HG03175 (cell line): ENCODE data around the gene MAOA.
"Not testable (repeated sequence)": the region's sequence is repeated elsewhere in the genome, so short reads cannot be mapped to it uniquely, and the experiment has no call there.

Experiments
- ATAC-seq: cut with Tn5 transposase; IDR thresholded peaks from one replicate; pipeline ENCODE4 v1.9.1; 2021; ENCODE audit warnings: mild to moderate bottlenecking, moderate library complexity; ENCODE audit not compliant: unreplicated experiment

MAOA gene

DNA sequence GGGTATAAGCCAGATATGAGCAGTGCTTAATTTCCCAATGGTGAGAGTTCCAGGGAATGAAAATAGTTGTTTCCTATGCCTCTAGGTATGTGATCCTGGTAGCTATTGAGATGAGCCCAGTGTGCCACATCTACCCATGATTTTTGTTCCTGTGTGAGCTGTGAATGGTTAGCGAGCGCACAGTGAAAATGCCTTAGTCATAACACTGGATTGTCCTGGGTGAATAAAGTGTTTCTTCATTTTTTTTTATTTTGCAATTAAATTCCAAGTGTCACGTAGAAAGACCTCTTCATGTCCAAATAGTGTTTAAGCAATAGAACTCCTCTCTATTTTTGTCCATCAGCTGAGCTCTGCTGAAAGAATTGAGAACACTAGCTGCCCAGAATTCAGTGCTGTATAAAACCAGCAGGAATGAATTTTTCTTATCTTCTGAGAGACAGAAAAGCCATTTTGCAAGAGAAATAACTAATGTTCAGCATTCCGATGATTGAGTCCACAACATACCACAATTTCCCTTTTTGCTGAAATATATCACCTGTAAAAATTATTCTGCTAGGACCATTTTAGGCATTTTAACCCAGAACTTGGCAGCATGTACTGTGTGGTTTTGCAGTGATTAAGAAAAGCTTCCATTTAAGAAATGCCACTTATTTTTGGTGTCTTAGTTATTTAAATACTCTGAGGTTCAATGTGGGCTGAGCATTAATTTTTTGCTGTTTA, 5.6 kb downstream of the MAOA start:
- no peak for ATAC-seq

GRCh38 chrX:43663173-43663572, 7.1 kb downstream of the MAOA start:
- no peak for ATAC-seq

DNA sequence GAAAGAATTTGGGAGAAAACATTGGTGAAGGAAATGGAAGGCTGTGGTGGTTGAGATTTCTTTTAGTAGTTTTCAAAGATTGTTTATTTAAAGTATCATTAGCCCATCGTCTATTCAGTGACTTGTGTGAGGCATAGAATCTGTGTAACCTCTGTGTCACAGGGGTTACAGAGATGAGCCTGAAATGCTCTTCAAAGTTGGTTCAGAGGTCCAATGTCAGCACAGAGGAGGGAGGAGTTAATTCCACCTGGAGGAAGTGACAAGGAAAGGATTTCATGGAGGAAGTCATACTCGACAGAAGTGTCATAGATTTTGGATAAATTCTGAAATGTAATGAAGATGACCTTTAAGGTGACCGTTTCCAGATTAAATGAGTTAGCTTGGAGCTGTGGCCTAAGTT, 8.2 kb downstream of the MAOA start:
- ATAC-seq = no peak

DNA sequence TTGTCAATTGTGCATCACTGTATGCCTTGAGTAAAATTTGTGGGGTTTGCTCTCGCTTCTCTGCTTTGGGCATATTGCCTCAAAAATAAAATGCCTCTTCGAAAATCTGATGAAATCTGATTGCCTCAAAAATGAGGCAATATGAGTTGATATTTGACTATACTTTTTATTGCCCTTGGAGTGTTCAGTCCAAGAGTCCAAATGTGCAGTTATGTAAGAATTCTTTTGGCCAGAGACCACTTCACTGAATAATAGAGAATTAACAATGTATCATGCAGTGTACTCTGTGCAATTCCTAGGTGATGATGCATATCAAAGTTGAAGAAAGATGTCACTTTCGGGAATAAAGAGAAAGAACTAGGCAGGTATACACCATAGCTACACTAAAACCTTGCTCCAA, 8.6 kb downstream of the MAOA start:
- no peak for ATAC-seq

DNA sequence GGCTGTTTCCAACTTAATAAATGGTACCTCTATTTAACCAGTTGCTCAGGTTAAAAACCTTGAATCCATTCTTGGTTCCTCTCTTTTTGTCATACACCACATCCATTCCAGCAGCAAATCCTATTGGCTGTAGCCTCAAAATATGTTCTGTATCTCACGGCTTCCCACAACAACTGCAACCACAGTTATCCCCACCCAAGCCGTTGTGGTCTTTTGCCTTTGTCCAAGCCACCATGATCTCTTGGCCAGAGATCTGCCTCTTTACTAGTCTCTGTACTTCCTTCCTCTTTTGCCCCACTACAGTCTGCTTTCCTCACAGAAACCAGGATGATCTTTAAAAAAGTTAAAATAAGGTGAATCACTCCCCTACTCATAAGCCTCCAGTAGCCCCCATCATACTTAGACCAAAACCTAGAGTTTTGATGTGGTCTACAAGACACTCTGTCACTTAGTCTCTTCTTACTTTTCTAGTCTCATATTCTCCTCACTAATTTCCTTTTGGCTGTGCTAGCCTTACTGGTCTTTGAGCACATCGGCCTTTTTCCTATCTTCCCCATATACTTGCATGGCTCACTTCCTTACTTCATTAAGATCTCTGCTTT, 10.3 kb downstream of the MAOA start:
- ATAC-seq = no peak

DNA sequence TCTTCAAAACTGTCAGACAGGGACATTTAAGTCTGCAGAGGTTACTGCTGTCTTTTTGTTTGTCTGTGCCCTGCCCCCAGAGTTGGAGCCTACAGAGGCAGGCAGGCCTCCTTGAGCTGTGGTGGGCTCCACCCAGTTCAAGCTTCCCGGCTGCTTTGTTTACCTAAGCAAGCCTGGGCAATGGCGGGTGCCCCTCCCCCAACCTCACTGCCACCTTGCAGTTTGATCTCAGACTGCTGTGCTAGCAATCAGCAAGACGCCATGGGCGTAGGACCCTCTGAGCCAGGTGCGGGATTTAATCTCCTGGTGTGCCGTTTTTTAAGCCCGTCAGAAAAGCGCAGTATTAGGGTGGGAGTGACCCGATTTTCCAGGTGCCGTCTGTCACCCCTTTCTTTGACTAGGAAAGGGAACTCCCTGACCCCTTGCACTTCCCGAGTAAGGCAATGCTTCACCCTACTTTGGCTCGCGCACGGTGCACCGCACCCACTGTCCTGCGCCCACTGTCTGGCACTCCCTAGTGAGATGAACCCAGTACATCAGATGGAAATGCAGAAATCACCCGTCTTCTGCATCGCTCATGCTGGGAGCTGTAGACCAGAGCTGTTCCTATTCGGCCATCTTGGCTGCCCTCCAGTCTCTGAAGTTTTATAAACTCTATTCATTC, 20.0 kb downstream of the MAOA start:
- ATAC-seq = not testable (repeated sequence)

GRCh38 chrX:43676971-43677572, 21.0 kb downstream of the MAOA start:
- ATAC-seq = no peak

GRCh38 chrX:43677993-43678392, 21.9 kb downstream of the MAOA start:
- no peak for ATAC-seq

DNA sequence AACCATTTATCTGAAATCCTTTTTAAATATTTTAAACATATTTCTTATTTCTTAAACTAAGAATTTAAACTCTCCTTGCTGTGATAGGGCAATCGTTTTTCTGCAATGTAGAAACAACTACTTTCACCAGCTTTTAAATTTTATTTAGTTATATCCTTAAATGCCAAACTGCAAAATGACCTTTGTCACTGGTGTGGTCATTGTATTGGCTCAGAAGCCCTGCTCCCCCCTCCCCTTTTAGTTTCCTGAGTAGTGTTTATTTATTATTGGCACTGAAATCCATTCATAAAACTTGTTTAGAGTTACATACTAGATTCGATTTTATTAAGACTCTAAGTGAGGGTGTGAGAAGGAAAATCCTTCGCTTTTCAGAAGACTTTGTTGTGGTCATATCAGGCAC, 23.0 kb downstream of the MAOA start:
- ATAC-seq = no peak

- ATAC-seq = no peak
These were observed 23.7 kb downstream of the MAOA start for GRCh38 chrX:43679778-43680177.

DNA sequence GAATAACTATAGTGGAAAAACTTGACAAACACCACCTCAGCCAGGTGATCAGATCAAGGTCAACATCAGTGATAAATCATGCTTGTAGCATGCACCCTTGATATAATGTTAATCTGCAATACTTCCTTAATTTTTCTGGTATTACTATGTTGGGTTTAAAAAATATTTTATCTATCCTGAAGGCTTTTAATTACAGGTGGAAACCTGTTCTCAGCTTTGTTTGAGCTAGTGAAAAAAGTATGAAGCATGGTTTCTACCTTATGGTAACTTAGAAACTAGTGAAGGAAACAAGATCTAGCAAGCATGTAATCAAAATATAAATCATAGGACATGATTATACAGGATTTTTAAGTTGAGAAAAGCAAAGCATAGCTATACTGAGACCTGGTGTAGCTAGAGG, 26.6 kb downstream of the MAOA start:
- ATAC-seq = no peak

- ATAC-seq = no peak
These were observed 29.1 kb downstream of the MAOA start for GRCh38 chrX:43685221-43685620.

DNA sequence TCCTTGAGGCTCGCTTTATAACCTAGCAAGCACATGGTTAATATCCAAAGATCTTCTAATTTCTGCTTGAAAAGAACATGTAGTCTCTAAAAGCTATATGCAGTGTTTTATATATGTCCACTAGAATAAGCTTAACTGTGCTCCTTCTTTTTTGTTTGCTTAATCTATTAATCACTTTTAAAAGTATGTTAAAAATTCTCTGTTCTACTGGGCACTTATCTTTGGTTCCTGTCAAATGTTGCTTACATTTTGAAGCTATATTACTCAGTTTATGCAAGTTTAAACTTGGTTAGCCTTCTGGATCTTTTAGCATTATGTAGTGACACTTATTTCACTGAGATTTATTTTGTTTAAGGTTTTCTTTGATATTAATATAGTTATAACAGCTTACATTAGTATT, 32.5 kb downstream of the MAOA start:
- ATAC-seq = no peak

GRCh38 chrX:43693602-43694406, 37.7 kb downstream of the MAOA start:
- ATAC-seq = no peak

GRCh38 chrX:43699475-43699874, 43.4 kb downstream of the MAOA start:
- no peak for ATAC-seq

DNA sequence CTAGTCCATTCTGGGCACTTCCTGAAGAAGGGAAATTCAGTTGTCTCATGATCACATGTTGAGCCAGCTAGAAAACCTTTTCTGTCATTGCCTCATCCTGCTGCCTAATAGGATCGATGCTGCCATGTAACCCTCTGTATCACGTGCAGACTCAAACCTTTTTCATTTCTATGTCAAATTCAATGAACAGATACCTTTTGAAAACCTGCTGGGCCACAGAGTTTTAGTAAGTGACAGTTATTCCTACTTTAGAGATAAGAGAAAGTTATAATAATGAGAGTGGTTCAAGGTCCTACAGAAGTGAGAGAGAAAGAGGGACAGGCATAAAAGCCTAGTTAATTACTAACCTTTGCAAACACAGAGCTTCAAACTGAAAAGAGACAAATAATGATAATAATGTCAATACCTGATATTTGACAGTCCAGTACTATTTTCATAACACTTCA, 46.0 kb downstream of the MAOA start:
- ATAC-seq = no peak

DNA sequence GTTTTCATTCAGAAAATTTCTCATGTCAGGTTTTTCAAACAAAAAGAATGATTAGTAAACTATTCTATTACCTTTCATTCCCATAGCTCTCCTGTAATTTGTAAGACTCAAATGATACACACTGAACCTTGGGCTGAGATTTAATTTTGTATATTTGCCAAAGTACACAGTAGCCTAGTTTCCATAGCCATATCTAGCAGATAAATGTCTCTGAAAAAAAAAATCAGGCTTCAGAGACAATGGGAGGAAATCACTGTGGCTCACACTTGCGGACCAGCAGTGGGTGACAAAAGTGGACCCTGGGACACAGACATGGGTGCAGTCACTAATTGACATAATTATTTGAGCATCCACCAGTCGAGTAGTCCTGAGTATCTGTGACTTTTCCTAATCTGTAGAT, 46.6 kb downstream of the MAOA start:
- no peak for ATAC-seq

DNA sequence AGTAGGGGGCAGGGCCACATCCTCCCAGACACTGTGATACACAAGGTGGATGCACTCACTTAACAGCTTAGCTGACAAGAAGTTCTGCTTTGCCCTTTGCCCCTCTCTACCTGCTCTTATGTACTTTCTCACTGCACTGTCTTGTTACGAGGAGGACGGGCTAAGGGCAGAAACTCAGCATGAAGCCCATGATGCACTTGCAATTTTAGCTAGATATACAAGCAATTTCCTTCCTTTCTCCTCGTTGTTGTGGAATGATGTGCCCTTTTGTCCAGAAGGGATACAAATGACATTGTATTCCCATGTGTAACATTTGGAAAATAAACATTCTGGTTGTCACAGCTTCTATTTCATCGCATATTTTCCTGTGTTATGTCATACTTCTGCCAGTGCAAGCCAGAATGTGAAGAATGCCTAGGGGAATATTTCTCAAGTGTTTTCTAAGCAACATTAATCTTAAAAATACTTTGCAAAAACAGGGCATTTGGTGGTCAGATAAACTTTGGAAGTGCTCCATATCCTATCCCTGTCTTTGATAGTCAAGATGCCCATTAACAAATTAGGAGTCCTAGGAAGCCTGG, 47.2 kb downstream of the MAOA start:
- no peak for ATAC-seq

GRCh38 chrX:43706786-43707370, 50.8 kb downstream of the MAOA start:
- no peak for ATAC-seq

DNA sequence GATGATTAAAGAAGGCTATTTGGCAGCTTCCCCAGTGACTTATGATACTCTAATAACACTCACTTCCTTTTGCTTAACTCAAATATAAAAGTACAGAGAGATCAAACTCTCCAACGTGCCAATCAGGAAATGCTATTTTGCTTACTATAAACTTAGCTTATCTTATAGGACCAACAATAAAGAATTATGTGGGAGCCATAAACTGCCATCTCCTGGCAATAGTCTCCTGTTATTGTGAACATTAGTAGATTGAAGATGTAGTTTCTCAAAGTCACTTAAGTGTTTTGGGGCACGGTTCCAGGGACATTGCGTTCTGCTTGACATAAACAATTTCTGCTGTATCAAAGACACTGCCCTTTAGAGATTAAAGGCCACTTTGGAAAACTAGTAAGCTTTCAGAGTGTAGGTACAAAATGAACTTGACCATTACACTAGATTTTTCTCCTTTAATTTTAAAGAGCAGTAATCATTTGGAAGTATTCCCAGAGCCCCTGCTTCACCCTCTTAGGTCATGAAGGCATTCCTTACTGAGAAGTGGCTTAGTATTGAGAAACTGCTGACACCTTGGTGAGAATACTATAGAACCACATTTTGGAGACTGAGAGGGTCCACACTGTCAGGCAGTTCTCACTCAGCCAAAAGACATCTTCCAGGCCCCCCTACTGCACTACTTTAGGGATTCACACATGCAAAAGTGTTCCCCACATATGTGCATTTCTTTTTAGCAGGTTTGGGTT, 51.9 kb downstream of the MAOA start:
- no peak for ATAC-seq
